Measurements from ENCODE around the gene TSPYL4.

- TF ChIP-seq CTCF (IDR thresholded peaks at IDR 0.05) (no peak), EZH2 (IDR thresholded peaks at IDR 0.05) (no peak), EZH2phosphoT487 (IDR thresholded peaks at IDR 0.05) (no peak)
Observed at GRCh38 chr6:116210316-116210715, 43.6 kb downstream of the TSPYL4 start.

All from neural progenitor cell (in vitro differentiated cells).